A673 (cell line): Measurements from ENCODE around the gene AMOT.

Experiments
- CTCF ChIP-seq: fragments of 300-800, 200-600 bp; sonication (generic); conservative IDR thresholded peaks from 2 replicates; pipeline ENCODE4 v1.5.1; 2017; ENCODE audit warnings: low read depth, mild to moderate bottlenecking, antibody characterized with exemption, low read length, moderate library complexity, mixed read lengths
- EZH2 ChIP-seq: fragments of 200-600 bp; sonication (generic); IDR thresholded peaks from 2 replicates; pipeline ENCODE4 v1.6.1; 2017; ENCODE audit warnings: borderline replicate concordance, low read depth, mild to moderate bottlenecking, mixed read lengths, antibody characterized with exemption, low read length; ENCODE audit not compliant: poor library complexity, severe bottlenecking

- no peak for TF ChIP-seq CTCF
- TF ChIP-seq EZH2: no peak
Observed at GRCh38 chrX:112820364-112821268, 20.0 kb downstream of the AMOT start.
